Pulmonary artery endothelial cell (primary cell): Measurements from ENCODE around the gene CENPC. TPM values are rescaled to one million over a fixed set of nuclear protein-coding genes. Genes with fewer than 3 reads are reported as not detected.
"Not testable (repeated sequence)": the region's sequence is repeated elsewhere in the genome, so short reads cannot be mapped to it uniquely, and the experiment has no call there.

Experiments used
- DNase-seq: peaks from one replicate; pipeline ENCODE4 v3.0.0-alpha.2; 2011; ENCODE audit warnings: low read depth, low spot score
- total RNA-seq: library from RNA; depleted of rRNA; stranded (reverse); fragments of >200 nt; gene quantifications from 2 replicates; pipeline ENCODE4 v1.2.3, GENCODE V29; 2014

The CENPC gene
- total RNA-seq, 1 donor from 2014 or later, result 11.9 TPM

GRCh38 chr4:67552146-67552792, 7.0 kb upstream of the CENPC start:
- not testable (repeated sequence) for DNase-seq

GRCh38 chr4:67550857-67551256, 5.6 kb upstream of the CENPC start:
- DNase-seq, result no peak

- no peak for DNase-seq
Measured at GRCh38 chr4:67550451-67550850, 5.1 kb upstream of the CENPC start.

- DNase-seq, result no peak
Measured at GRCh38 chr4:67549123-67549522, 3.8 kb upstream of the CENPC start.

- DNase-seq, result no peak
Measured at GRCh38 chr4:67546971-67547370, 1.7 kb upstream of the CENPC start.

GRCh38 chr4:67546004-67546356, 677 bp upstream of the CENPC start:
- no peak for DNase-seq

GRCh38 chr4:67542076-67542475, 3.2 kb downstream of the CENPC start:
- DNase-seq, result no peak

- DNase-seq, result no peak
Measured at GRCh38 chr4:67539830-67540229, 5.5 kb downstream of the CENPC start.

- no peak for DNase-seq
Measured at GRCh38 chr4:67535280-67535840, 9.9 kb downstream of the CENPC start.

- no peak for DNase-seq
Measured at GRCh38 chr4:67533112-67533511, 12.2 kb downstream of the CENPC start.

GRCh38 chr4:67532397-67532796, 12.9 kb downstream of the CENPC start:
- DNase-seq, result not testable (repeated sequence)

GRCh38 chr4:67531379-67531962, 13.8 kb downstream of the CENPC start:
- DNase-seq, result no peak

- DNase-seq, result not testable (repeated sequence)
Measured at GRCh38 chr4:67524140-67524539, 21.2 kb downstream of the CENPC start.

- peak; percentile 66 for DNase-seq
Measured at GRCh38 chr4:67522851-67523671, 22.2 kb downstream of the CENPC start.

GRCh38 chr4:67522230-67522629, 23.1 kb downstream of the CENPC start:
- no peak for DNase-seq

GRCh38 chr4:67521506-67521905, 23.8 kb downstream of the CENPC start:
- no peak for DNase-seq

GRCh38 chr4:67520141-67520540, 25.2 kb downstream of the CENPC start:
- no peak for DNase-seq

- DNase-seq, result no peak
Measured at GRCh38 chr4:67512501-67512900, 32.8 kb downstream of the CENPC start.

GRCh38 chr4:67500373-67500772, 44.9 kb downstream of the CENPC start:
- DNase-seq, result no peak

GRCh38 chr4:67499799-67500198, 45.5 kb downstream of the CENPC start:
- DNase-seq, result no peak

GRCh38 chr4:67483868-67484602, 61.3 kb downstream of the CENPC start:
- DNase-seq, result no peak

- no peak for DNase-seq
Measured at GRCh38 chr4:67480810-67481209, 64.5 kb downstream of the CENPC start.
